Endothelial cell of umbilical vein (primary cell): ENCODE measurements around the gene AKAP11. TPM values are rescaled to one million over a fixed set of nuclear protein-coding genes. Genes with fewer than 3 reads are reported as not detected.

Experiments
- BruUV-seq: library from RNA; stranded (reverse); fragments of 400-500 nt; replicated peaks from 2 replicates; lab custom pipeline; 2021; lab: Mats Ljungman, UMichigan
- CTCF ChIA-PET: fragments of 300-600, 350-600 bp; sonication (Branson Sonifier 250); formaldehyde crosslinking; loops from one replicate; lab custom pipeline; 2021; ENCODE audit warnings: antibody characterized with exemption, inconsistent platforms; lab: Charles Lee
- POLR2A ChIA-PET: fragments of 300-600, 350-600 bp; sonication (Branson Sonifier 250); formaldehyde crosslinking; loops from one replicate; lab custom pipeline; 2021; ENCODE audit warnings: antibody characterized with exemption, inconsistent platforms; lab: Charles Lee
- DNase-seq: peaks from one replicate; pipeline ENCODE4 v3.0.0-alpha.2; 2011; ENCODE audit warnings: low read depth, low spot score
- FAIRE-seq: peaks from 2 replicates; lab custom pipeline; 2011; peaks lifted over from hg19 to GRCh38; lab: Jason Lieb, UNC
- H2AFZ ChIP-seq: 2 replicates; pipeline ENCODE4 v1.6.0; 2012; ENCODE audit warnings: low read depth, low read length, control low read depth, inconsistent platforms
- H3K27ac ChIP-seq: 2 replicates; pipeline ENCODE4 v1.5.1; 2011; ENCODE audit warnings: low read depth, mild to moderate bottlenecking, control low read depth, low read length, moderate library complexity; ENCODE audit not compliant: insufficient read depth
- H3K27me3 ChIP-seq, 2 experiments: 2 replicates each; pipeline versions ENCODE4 v1.6.0 to v1.6.1; 2011; ENCODE audit warnings: low read length in 2 of 2, mixed read lengths in 1 of 2; ENCODE audit not compliant: control insufficient read depth in 2 of 2, insufficient read depth in 2 of 2
- H3K36me3 ChIP-seq, 2 experiments: 2 replicates in 1 of 2; 3 replicates in 1 of 2; pipeline ENCODE4 v1.5.1; 2011; ENCODE audit warnings: low read length in 2 of 2, mild to moderate bottlenecking in 1 of 2, moderate library complexity in 1 of 2; ENCODE audit not compliant: control insufficient read depth in 2 of 2, insufficient read depth in 2 of 2; ENCODE audit errors: extremely low read depth in 1 of 2
- H3K4me1 ChIP-seq: 3 replicates; pipeline ENCODE4 v1.5.1; 2011; ENCODE audit warnings: mild to moderate bottlenecking, low read length; ENCODE audit not compliant: control insufficient read depth, insufficient read depth; ENCODE audit errors: extremely low read depth
- H3K4me2 ChIP-seq: 2 replicates; pipeline ENCODE4 v1.6.1; 2011; ENCODE audit warnings: low read length, control low read depth, mixed read lengths; ENCODE audit not compliant: insufficient read depth
- H3K4me3 ChIP-seq, 3 experiments: fragments of 200-600 bp in 1 of 3; sonication (generic), shearing (Covaris generic) in 1 of 3; replicated peaks in 1 of 3; 2 replicates each; pipeline ENCODE4 v1.5.1; 2011 to 2016; ENCODE audit warnings: control low read depth in 3 of 3, low read length in 3 of 3, mild to moderate bottlenecking in 2 of 3, inconsistent platforms in 1 of 3, low read depth in 1 of 3, moderate library complexity in 1 of 3; ENCODE audit not compliant: insufficient read depth in 1 of 3
- H3K79me2 ChIP-seq: 2 replicates; pipeline ENCODE4 v1.6.0; 2012; ENCODE audit warnings: low read length, inconsistent platforms; ENCODE audit not compliant: control insufficient read depth, insufficient read depth
- H3K9ac ChIP-seq: replicated peaks from 2 replicates; pipeline ENCODE3; 2011; ENCODE audit warnings: low read length, control low read depth; ENCODE audit not compliant: insufficient read depth; ENCODE audit errors: extremely low read depth
- H3K9me1 ChIP-seq: replicated peaks from 3 replicates; pipeline ENCODE4 v1.6.0; 2011; ENCODE audit warnings: mild to moderate bottlenecking, low read length; ENCODE audit not compliant: control insufficient read depth, insufficient read depth; ENCODE audit errors: extremely low read depth
- H3K9me3 ChIP-seq: replicated peaks from 2 replicates; pipeline ENCODE4 v1.5.1; 2012; ENCODE audit warnings: low read length, inconsistent platforms; ENCODE audit not compliant: control insufficient read depth, insufficient read depth
- H4K20me1 ChIP-seq: replicated peaks from 2 replicates; pipeline ENCODE3; 2011; ENCODE audit warnings: mild to moderate bottlenecking, low read length; ENCODE audit not compliant: control insufficient read depth, insufficient read depth; ENCODE audit errors: extremely low read depth
- CTCF ChIP-seq, 2 donors: IDR thresholded peaks; 1 replicate in 1 of 2; 2 replicates in 1 of 2; pipeline ENCODE4 v1.5.1; 2011; ENCODE audit warnings: low read length in 2 of 2, mild to moderate bottlenecking in 2 of 2, moderate library complexity in 2 of 2, control low read depth in 1 of 2, inconsistent platforms in 1 of 2, low read depth in 1 of 2; ENCODE audit not compliant: insufficient read depth in 1 of 2; ENCODE audit errors: extremely low read depth in 1 of 2
- EZH2 ChIP-seq: IDR thresholded peaks from 2 replicates; pipeline ENCODE4 v1.6.1; 2012; ENCODE audit warnings: borderline replicate concordance, low read depth, mild to moderate bottlenecking, moderate library complexity, low read length, inconsistent platforms; ENCODE audit not compliant: severe bottlenecking
- FOS ChIP-seq: IDR thresholded peaks from 2 replicates; pipeline ENCODE4 v1.6.1; 2011; ENCODE audit warnings: mild to moderate bottlenecking, low read length, moderate library complexity, borderline replicate concordance; ENCODE audit not compliant: insufficient read depth
- GATA2 ChIP-seq: IDR thresholded peaks from 2 replicates; pipeline ENCODE4 v1.7.0; 2011; ENCODE audit warnings: low read depth, mild to moderate bottlenecking, moderate library complexity, mixed read lengths, low read length; ENCODE audit not compliant: insufficient read length, insufficient read depth
- JUN ChIP-seq: IDR thresholded peaks from 2 replicates; pipeline ENCODE4 v1.6.1; 2011; ENCODE audit warnings: borderline replicate concordance, low read depth; ENCODE audit not compliant: insufficient read length, insufficient read depth
- MAX ChIP-seq: IDR thresholded peaks from 2 replicates; pipeline ENCODE4 v1.6.1; 2011; ENCODE audit not compliant: insufficient read depth, insufficient read length
- MYC ChIP-seq: IDR thresholded peaks from one replicate; pipeline ENCODE4 v1.6.1; 2011; ENCODE audit warnings: mild to moderate bottlenecking, low read depth, low read length
- POLR2A ChIP-seq: IDR thresholded peaks from 2 replicates; pipeline ENCODE4 v1.6.1; 2012; ENCODE audit warnings: low read depth, mild to moderate bottlenecking, control low read depth, low read length
- POLR2AphosphoS5 ChIP-seq: IDR thresholded peaks from 2 replicates; pipeline ENCODE4 v1.6.1; 2012; ENCODE audit warnings: low read depth, mild to moderate bottlenecking, control low read depth, low read length, moderate library complexity; ENCODE audit not compliant: insufficient read depth
- dilution Hi-C: fragments of 300-500 bp; cut with MboI; formaldehyde crosslinking; loops from one replicate; pipeline ENCODE4 v1.15.0; 2019; ENCODE audit warnings: low sequenced_read_pairs; ENCODE audit not compliant: extremely low pct_ligation_motif_present
- intact Hi-C: fragments of 100-400 bp; cut with micrococcal nuclease; formaldehyde crosslinking; loops from one replicate; pipeline ENCODE4 v1.10.0; 2022
- polyA plus RNA-seq, 4 experiments: library from polyadenylated mRNA; depleted of rRNA in 3 of 4; stranded (reverse) in 3 of 4; unstranded in 1 of 4; fragments of >200 nt; gene quantifications; 2 replicates each; pipeline versions ENCODE4 v1.2.1 to v1.2.3, GENCODE V29; 2011 to 2012; ENCODE audit warnings: missing spikeins in 1 of 4
- total RNA-seq: library from RNA; stranded (reverse); gene quantifications from 2 replicates; pipeline ENCODE4 v1.2.3, GENCODE V29; 2021

Gene AKAP11
- total and polyA plus RNA-seq, 2 donors (not counting 3 experiments of a cell fraction or from before 2014, with no cell fraction given) = 4.9 to 20.2 TPM

- H4K20me1 ChIP-seq = no peaks in the 10 kb centered on the region
- POLR2A ChIA-PET = no interaction called here
- DNase-seq = no peak
- no peaks in the 10 kb centered on the region for H3K36me3 ChIP-seq
- no peak for FAIRE-seq
- no peak overlapping the region for H3K9ac ChIP-seq
- no peak overlapping the region for H3K4me3 ChIP-seq
- dilution Hi-C loops = no loop called here
- H3K27me3 ChIP-seq = no peaks in the 10 kb centered on the region
- H3K79me2 ChIP-seq = peaks cover 60% of the 10 kb centered on the region
- no peaks in the 10 kb centered on the region for H3K9me3 ChIP-seq
- no TSS peak for BruUV-seq
- CTCF ChIA-PET = interaction anchor here (1.0 kb wide), 1 partner anchor 9 kb away, joined by 3 read pairs; the partner anchor contains the start of gene AKAP11
- no peak overlapping the region for H3K4me2 ChIP-seq
- H3K27ac ChIP-seq = no peak overlapping the region
- intact Hi-C loops = no loop called here
- TF ChIP-seq FOS = no peak
- no peak for TF ChIP-seq POLR2AphosphoS5
- TF ChIP-seq GATA2 = no peak
- TF ChIP-seq POLR2A = no peak
- no peak for TF ChIP-seq EZH2
- TF ChIP-seq MYC = no peak
- peaks cover 6% of the 10 kb centered on the region for H3K4me1 ChIP-seq
- H3K9me1 ChIP-seq = no peaks in the 10 kb centered on the region
- no peak overlapping the region for H2AFZ ChIP-seq
Observed at GRCh38 chr13:42280537-42280936, 8.6 kb downstream of the AKAP11 start.

GRCh38 chr13:42283574-42283973, 11.6 kb downstream of the AKAP11 start:
- H3K4me2 ChIP-seq = no peak overlapping the region
- intact Hi-C loops = no loop called here
- CTCF ChIA-PET = no interaction called here

More at GRCh38 chr13:42283574-42283973, 11.6 kb downstream of the AKAP11 start:
- BruUV-seq = no TSS peak
- no peaks in the 10 kb centered on the region for H3K9me3 ChIP-seq
- H3K9me1 ChIP-seq = no peaks in the 10 kb centered on the region
- FAIRE-seq (no peak), DNase-seq (peak; percentile 31)
- POLR2A ChIA-PET = no interaction called here
- no peak overlapping the region for H3K27ac ChIP-seq
- H3K9ac ChIP-seq = no peak overlapping the region
- H3K79me2 ChIP-seq = peaks cover 38% of the 10 kb centered on the region
- H3K36me3 ChIP-seq = peaks cover 0 to 3% of the 10 kb centered on the region in 2 experiments
- H3K4me1 ChIP-seq = peaks cover 6% of the 10 kb centered on the region
- H2AFZ ChIP-seq = no peak overlapping the region
- TF ChIP-seq POLR2A (no peak), MYC (no peak), FOS (no peak), CTCF (IDR thresholded peaks at IDR 0.05; ENCODE audit: extremely low read depth in 1 of 2, insufficient read depth in 1 of 2, low read depth in 1 of 2, low read length in 2 of 2) (no peak), MAX (no peak), EZH2 (no peak), GATA2 (no peak), POLR2AphosphoS5 (no peak), JUN (no peak)
- H3K4me3 ChIP-seq = no peak overlapping the region
- H4K20me1 ChIP-seq = no peaks in the 10 kb centered on the region
- dilution Hi-C loops = no loop called here
- no peaks in the 10 kb centered on the region for H3K27me3 ChIP-seq
